H9 (cell line): ENCODE results near the gene ADARB2. TPM values are rescaled to one million over a fixed set of nuclear protein-coding genes. Genes with fewer than 3 reads are reported as not detected.

Experiments
- DNase-seq: peaks from one replicate; pipeline ENCODE4 v3.0.0-alpha.2; 2017
- H2AFZ ChIP-seq: one replicate; pipeline ENCODE4 v1.6.1; 2013; ENCODE audit warnings: mild to moderate bottlenecking, low read length, control low read depth, moderate library complexity
- H2AK5ac ChIP-seq: 2 replicates; pipeline ENCODE4 v1.6.1; 2013; ENCODE audit warnings: low read length, control low read depth, mixed read lengths; ENCODE audit not compliant: insufficient read length
- H2BK120ac ChIP-seq: one replicate; pipeline ENCODE4 v1.6.1; 2013; ENCODE audit warnings: low read depth, mild to moderate bottlenecking, low read length, control low read depth, inconsistent platforms; ENCODE audit not compliant: poor library complexity, severe bottlenecking
- H2BK12ac ChIP-seq: 2 replicates; pipeline ENCODE4 v1.6.1; 2013; ENCODE audit warnings: low read length, control low read depth, mixed read lengths, low read depth; ENCODE audit not compliant: insufficient read length
- H2BK15ac ChIP-seq: 2 replicates; pipeline ENCODE4 v1.6.1; 2013; ENCODE audit warnings: low read depth, low read length, control low read depth
- H2BK20ac ChIP-seq: one replicate; pipeline ENCODE4 v1.6.1; 2013; ENCODE audit warnings: low read depth, mild to moderate bottlenecking, low read length, control low read depth, inconsistent platforms; ENCODE audit not compliant: poor library complexity, severe bottlenecking
- H2BK5ac ChIP-seq: 2 replicates; pipeline ENCODE4 v1.6.1; 2013; ENCODE audit warnings: low read length, control low read depth, mixed read lengths; ENCODE audit not compliant: insufficient read length
- H3K14ac ChIP-seq: 2 replicates; pipeline ENCODE4 v1.6.1; 2013; ENCODE audit warnings: low read length, control low read depth; ENCODE audit not compliant: insufficient read depth
- H3K18ac ChIP-seq: 2 replicates; pipeline ENCODE4 v1.6.1; 2013; ENCODE audit warnings: low read depth, mild to moderate bottlenecking, mixed read lengths, low read length, control low read depth; ENCODE audit not compliant: insufficient read length
- H3K23ac ChIP-seq: 2 replicates; pipeline ENCODE4 v1.6.1; 2013; ENCODE audit warnings: low read length, control low read depth, mixed read lengths, low read depth; ENCODE audit not compliant: insufficient read length
- H3K23me2 ChIP-seq: 2 replicates; pipeline ENCODE4 v1.6.1; 2013; ENCODE audit warnings: low read depth, mild to moderate bottlenecking, mixed read lengths, low read length, control low read depth; ENCODE audit not compliant: insufficient read length, poor library complexity, severe bottlenecking
- H3K27ac ChIP-seq: 2 replicates; pipeline ENCODE4 v1.5.1; 2013; ENCODE audit warnings: low read length, control low read depth, mixed read lengths, low read depth; ENCODE audit not compliant: insufficient read length
- H3K27me3 ChIP-seq: 2 replicates; pipeline ENCODE4 v1.6.1; 2013; ENCODE audit warnings: low read length, control low read depth, inconsistent platforms; ENCODE audit not compliant: insufficient read depth
- H3K4ac ChIP-seq: 2 replicates; pipeline ENCODE4 v1.6.1; 2013; ENCODE audit warnings: low read depth, mild to moderate bottlenecking, control low read depth, inconsistent platforms, low read length, moderate library complexity
- H3K4me1 ChIP-seq: 2 replicates; pipeline ENCODE4 v1.6.1; 2013; ENCODE audit warnings: low read length, control low read depth, inconsistent platforms; ENCODE audit not compliant: insufficient read depth
- H3K4me2 ChIP-seq: 2 replicates; pipeline ENCODE4 v1.6.1; 2013; ENCODE audit warnings: low read length, control low read depth, mixed read lengths; ENCODE audit not compliant: insufficient read length, insufficient read depth
- H3K56ac ChIP-seq: 2 replicates; pipeline ENCODE4 v1.6.1; 2013; ENCODE audit warnings: low read depth, mild to moderate bottlenecking, mixed read lengths, low read length, control low read depth; ENCODE audit not compliant: insufficient read length
- H3K79me1 ChIP-seq: 2 replicates; pipeline ENCODE4 v1.6.1; 2013; ENCODE audit warnings: low read depth, mild to moderate bottlenecking, moderate library complexity, low read length, control low read depth, inconsistent platforms; ENCODE audit not compliant: insufficient read depth, poor library complexity, severe bottlenecking
- H3K79me2 ChIP-seq: 2 replicates; pipeline ENCODE4 v1.6.1; 2013; ENCODE audit warnings: low read length, control low read depth, inconsistent platforms; ENCODE audit not compliant: insufficient read depth
- H3K9ac ChIP-seq: 2 replicates; pipeline ENCODE4 v1.6.1; 2013; ENCODE audit warnings: low read length, control low read depth, mixed read lengths; ENCODE audit not compliant: insufficient read length; ENCODE audit errors: extremely low read depth
- H3K9me3 ChIP-seq: one replicate; pipeline ENCODE4 v1.6.1; 2013; ENCODE audit warnings: low read depth, low read length, inconsistent platforms; ENCODE audit not compliant: control insufficient read depth
- H3T11ph ChIP-seq: one replicate; pipeline ENCODE4 v1.6.1; 2013; ENCODE audit warnings: mild to moderate bottlenecking, low read length, control low read depth, inconsistent platforms
- H4K20me1 ChIP-seq: one replicate; pipeline ENCODE4 v1.6.1; 2013; ENCODE audit not compliant: control insufficient read depth, insufficient read length, insufficient read depth
- H4K5ac ChIP-seq: 2 replicates; pipeline ENCODE4 v1.6.1; 2013; ENCODE audit warnings: low read depth, mild to moderate bottlenecking, mixed read lengths, low read length, control low read depth; ENCODE audit not compliant: insufficient read length
- H4K8ac ChIP-seq: replicated peaks from 2 replicates; pipeline ENCODE4 v1.6.1; 2013; ENCODE audit warnings: low read length, control low read depth, mixed read lengths, low read depth; ENCODE audit not compliant: insufficient read length
- H4K91ac ChIP-seq: 2 replicates; pipeline ENCODE4 v1.6.1; 2013; ENCODE audit warnings: low read depth, mild to moderate bottlenecking, moderate library complexity, mixed read lengths, low read length, control low read depth; ENCODE audit not compliant: insufficient read length
- H3K27ac Mint-ChIP-seq, 3 experiments: 2 replicates in 2 of 3; 3 replicates in 1 of 3; pipeline ENCODE4 v1.8.0; 2020 to 2021; ENCODE audit warnings: mixed read lengths in 3 of 3, mild to moderate bottlenecking in 1 of 3, moderate library complexity in 1 of 3
- H3K27me3 Mint-ChIP-seq: 2 replicates; pipeline ENCODE4 v1.8.0; 2021; ENCODE audit warnings: low read depth, mild to moderate bottlenecking, moderate library complexity, mixed read lengths
- H3K36me3 Mint-ChIP-seq, 3 experiments: 2 replicates in 2 of 3; 3 replicates in 1 of 3; pipeline ENCODE4 v1.8.0; 2020 to 2021; ENCODE audit warnings: low read depth in 3 of 3, mixed read lengths in 3 of 3; ENCODE audit not compliant: insufficient read depth in 1 of 3
- H3K4me1 Mint-ChIP-seq, 2 experiments: 2 replicates each; pipeline ENCODE4 v1.8.0; 2020; ENCODE audit warnings: mixed read lengths in 2 of 2
- H3K4me3 Mint-ChIP-seq, 2 experiments: 2 replicates in 1 of 2; 3 replicates in 1 of 2; pipeline ENCODE4 v1.8.0; 2020 to 2021; ENCODE audit warnings: mild to moderate bottlenecking in 2 of 2, mixed read lengths in 2 of 2, moderate library complexity in 1 of 2
- H3K9me3 Mint-ChIP-seq, 2 experiments: 2 replicates in 1 of 2; 3 replicates in 1 of 2; pipeline ENCODE4 v1.8.0; 2020; ENCODE audit warnings: mild to moderate bottlenecking in 2 of 2, mixed read lengths in 2 of 2, moderate library complexity in 1 of 2
- CTCF ChIP-seq: fragments of 200-600 bp; sonication (generic); conservative IDR thresholded peaks from 3 replicates; pipeline ENCODE4 v1.8.0; 2021; ENCODE audit warnings: antibody characterized with exemption, mild to moderate bottlenecking
- WGBS: extraction: QIAGEN DNeasy Blood & Tissue Kit; methylation state at CpG from one replicate; pipeline ENCODE4 v1.1.7; 2013; ENCODE audit warnings: missing lambda C conversion rate, low lambda C conversion rate, mixed read lengths; ENCODE audit not compliant: insufficient read length; ENCODE audit errors: extremely low coverage; 5-methylcytosine and 5-hydroxymethylcytosine counted together
- total RNA-seq: library from RNA; stranded (reverse); gene quantifications from 2 replicates; pipeline ENCODE4 v1.2.1, GENCODE V29; 2021

ADARB2 gene
- total RNA-seq, 1 experiment from 2014 or later = 0.87 TPM

GRCh38 chr10:1215862-1216573, 521.3 kb downstream of the ADARB2 start:
- no peak overlapping the region for H2BK20ac ChIP-seq
- H3K56ac ChIP-seq = no peak overlapping the region
- Mint-ChIP-seq H3K9me3 (no peaks in the 10 kb centered on the region; a peak in 1 of 5 replicates), H3K36me3 (peaks cover 0 to 2% (median 0%) of the 10 kb centered on the region in 3 experiments; a peak in 1 of 7 replicates), H3K27me3 (no peaks in the 10 kb centered on the region), H3K27ac (no peak overlapping the region; a peak in 1 of 7 replicates), H3K4me3 (no peak overlapping the region), H3K4me1 (no peaks in the 10 kb centered on the region)
- no peak overlapping the region for H3K9ac ChIP-seq
- H4K20me1 ChIP-seq = no peaks in the 10 kb centered on the region
- no peak overlapping the region for H3K18ac ChIP-seq
- no peak overlapping the region for H2AK5ac ChIP-seq
- H3K23me2 ChIP-seq = no peaks in the 10 kb centered on the region
- H3K4me2 ChIP-seq = no peak overlapping the region
- no peak overlapping the region for H3K23ac ChIP-seq
- H2BK5ac ChIP-seq = no peak overlapping the region
- H3K9me3 ChIP-seq = no peaks in the 10 kb centered on the region
- TF ChIP-seq CTCF = no peak
- no peak overlapping the region for H2BK120ac ChIP-seq
- H2AFZ ChIP-seq = no peak overlapping the region
- H3K4me1 ChIP-seq = no peaks in the 10 kb centered on the region
- H4K5ac ChIP-seq = no peak overlapping the region
- H3K4ac ChIP-seq = no peak overlapping the region
- no peaks in the 10 kb centered on the region for H3K79me1 ChIP-seq
- no peak overlapping the region for H4K91ac ChIP-seq
- H3K14ac ChIP-seq = no peak overlapping the region
- peak; percentile 10 for DNase-seq
- H4K8ac ChIP-seq = no peak overlapping the region
- H2BK12ac ChIP-seq = no peak overlapping the region
- H3K27ac ChIP-seq = no peak overlapping the region
- no peaks in the 10 kb centered on the region for H3K79me2 ChIP-seq
- H2BK15ac ChIP-seq = no peak overlapping the region
- no peaks in the 10 kb centered on the region for H3K27me3 ChIP-seq
- WGBS = no CpG with 5 or more reads among the region's 22 CpGs
- H3T11ph ChIP-seq = no peak overlapping the region
